Forelimb muscle (tissue), 1 donor: ENCODE data around the gene PAEP. TPM values are rescaled to one million over a fixed set of nuclear protein-coding genes. Genes with fewer than 3 reads are reported as not detected.
"Not testable (repeated sequence)": the region's sequence is repeated elsewhere in the genome, so short reads cannot be mapped to it uniquely, and the experiment has no call there.

Experiments
- DNase-seq: peaks from one replicate; pipeline ENCODE4 v3.0.0-alpha.2; 2013; ENCODE audit warnings: low read depth
- polyA plus RNA-seq: library from polyadenylated mRNA; unstranded; fragments of 120-200 nt; gene quantifications from one replicate; pipeline ENCODE4 v1.2.1, GENCODE V29; 2013; ENCODE audit not compliant: insufficient read length

Gene PAEP
- polyA plus RNA-seq, 1 donor: not detected

GRCh38 chr9:135526089-135526729 lies 35.3 kb upstream of the PAEP start:
- no peak for DNase-seq

- no peak for DNase-seq
These were observed 34.6 kb upstream of the PAEP start for GRCh38 chr9:135526730-135527571.

DNA sequence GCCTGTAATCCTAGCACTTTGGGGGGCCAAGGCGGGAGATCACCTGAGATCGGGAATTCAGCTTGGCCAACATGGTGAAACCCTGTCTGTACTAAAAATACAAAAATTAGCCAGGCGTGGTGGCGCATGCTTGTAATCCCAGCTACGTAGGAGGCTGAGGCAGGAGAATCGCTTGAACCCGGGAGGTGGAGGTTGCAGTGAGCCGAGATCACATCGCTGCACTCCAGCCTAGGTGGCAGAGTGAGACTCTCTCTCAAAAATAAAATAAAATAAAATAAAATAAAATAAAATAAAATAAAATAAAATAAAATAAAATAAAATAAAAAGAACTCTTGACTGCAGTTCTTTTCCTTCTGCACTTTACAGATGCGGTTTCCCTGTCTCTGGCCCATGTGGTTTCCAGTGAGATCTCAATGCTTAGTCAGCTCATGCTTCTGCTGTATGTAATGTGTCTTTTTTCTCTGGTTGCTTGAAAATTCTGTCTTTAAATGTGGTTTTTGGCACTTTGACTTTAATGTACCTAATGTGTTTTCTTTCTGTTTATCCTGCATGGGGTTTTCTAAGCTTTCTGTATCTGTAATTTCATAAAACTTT lies 32.6 kb upstream of the PAEP start:
- not testable (repeated sequence) for DNase-seq

GRCh38 chr9:135530146-135530545 lies 31.4 kb upstream of the PAEP start:
- DNase-seq: no peak

- DNase-seq: no peak
These were observed 30.5 kb upstream of the PAEP start for GRCh38 chr9:135531096-135531495.

DNA sequence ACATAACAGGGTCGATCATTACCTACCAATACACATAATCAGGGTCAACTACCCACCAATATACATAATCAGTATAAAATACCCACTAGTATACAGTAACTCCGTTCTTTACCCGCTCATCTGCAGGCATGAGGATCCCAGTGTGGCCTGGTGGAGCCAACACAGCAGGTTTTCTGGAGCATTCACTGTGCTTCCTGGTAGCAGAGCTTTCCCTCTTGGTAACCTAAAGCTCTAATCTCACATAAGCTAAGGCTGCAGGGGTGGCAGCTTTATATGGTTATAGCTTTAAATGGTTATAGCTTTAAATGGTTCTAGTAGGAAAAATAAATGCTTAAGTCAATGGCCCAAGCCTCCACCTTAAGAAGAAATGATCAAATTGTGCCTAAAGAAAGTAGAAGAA lies 28.4 kb upstream of the PAEP start:
- no peak for DNase-seq

- no peak for DNase-seq
These were observed 27.9 kb upstream of the PAEP start for GRCh38 chr9:135533674-135534073.

GRCh38 chr9:135534192-135534711 lies 27.3 kb upstream of the PAEP start:
- not testable (repeated sequence) for DNase-seq

- not testable (repeated sequence) for DNase-seq
These were observed 26.7 kb upstream of the PAEP start for GRCh38 chr9:135534826-135535225.

GRCh38 chr9:135535631-135536030 lies 25.9 kb upstream of the PAEP start:
- DNase-seq: not testable (repeated sequence)

GRCh38 chr9:135536216-135536615 lies 25.3 kb upstream of the PAEP start:
- no peak for DNase-seq

GRCh38 chr9:135543262-135543894 lies 18.2 kb upstream of the PAEP start:
- DNase-seq: not testable (repeated sequence)

- DNase-seq: no peak
These were observed 16.4 kb upstream of the PAEP start for GRCh38 chr9:135544981-135545635.

- DNase-seq: not testable (repeated sequence)
These were observed 15.8 kb upstream of the PAEP start, which contains the start of gene OBP2A for GRCh38 chr9:135545646-135546176. OBP2A (plus strand) TSS chr9:135546126; CDS start chr9:135546181, 55 bp downstream.

DNA sequence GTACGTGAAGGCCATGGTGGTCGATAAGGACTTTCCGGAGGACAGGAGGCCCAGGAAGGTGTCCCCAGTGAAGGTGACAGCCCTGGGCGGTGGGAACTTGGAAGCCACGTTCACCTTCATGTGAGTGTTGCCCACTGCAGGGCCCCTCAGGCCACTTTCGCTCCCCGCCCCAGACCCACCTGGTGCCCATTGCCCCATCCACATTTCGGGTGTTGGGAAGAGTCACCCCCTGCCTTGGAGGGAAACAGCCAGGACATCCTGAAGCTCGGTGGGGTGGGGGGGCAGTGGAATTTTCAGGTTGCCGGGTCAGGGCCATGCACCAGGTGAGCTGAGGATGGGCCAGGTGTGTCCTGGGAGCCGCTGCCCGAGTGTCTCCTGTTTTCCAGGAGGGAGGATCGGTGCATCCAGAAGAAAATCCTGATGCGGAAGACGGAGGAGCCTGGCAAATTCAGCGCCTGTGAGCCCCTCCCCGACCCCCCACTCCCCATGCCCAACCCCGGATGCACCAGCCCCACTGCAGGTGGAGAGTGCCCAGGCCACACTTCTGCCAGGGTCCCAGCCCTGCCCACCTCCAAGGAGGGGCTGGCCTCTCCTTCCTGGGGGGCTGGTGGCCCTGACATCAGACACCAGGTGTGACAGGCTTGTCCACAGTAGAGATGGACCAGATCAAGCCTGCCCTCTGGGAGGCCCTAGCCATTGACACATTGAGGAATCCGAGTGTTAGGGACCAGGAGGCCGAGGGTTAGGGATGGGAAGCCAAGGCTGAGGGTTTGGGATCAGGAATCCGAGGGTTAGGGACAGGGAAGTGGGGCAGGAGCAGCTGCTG lies 14.6 kb upstream of the PAEP start:
- not testable (repeated sequence) for DNase-seq

- DNase-seq: no peak
These were observed 13.5 kb upstream of the PAEP start for GRCh38 chr9:135547756-135548736.

DNA sequence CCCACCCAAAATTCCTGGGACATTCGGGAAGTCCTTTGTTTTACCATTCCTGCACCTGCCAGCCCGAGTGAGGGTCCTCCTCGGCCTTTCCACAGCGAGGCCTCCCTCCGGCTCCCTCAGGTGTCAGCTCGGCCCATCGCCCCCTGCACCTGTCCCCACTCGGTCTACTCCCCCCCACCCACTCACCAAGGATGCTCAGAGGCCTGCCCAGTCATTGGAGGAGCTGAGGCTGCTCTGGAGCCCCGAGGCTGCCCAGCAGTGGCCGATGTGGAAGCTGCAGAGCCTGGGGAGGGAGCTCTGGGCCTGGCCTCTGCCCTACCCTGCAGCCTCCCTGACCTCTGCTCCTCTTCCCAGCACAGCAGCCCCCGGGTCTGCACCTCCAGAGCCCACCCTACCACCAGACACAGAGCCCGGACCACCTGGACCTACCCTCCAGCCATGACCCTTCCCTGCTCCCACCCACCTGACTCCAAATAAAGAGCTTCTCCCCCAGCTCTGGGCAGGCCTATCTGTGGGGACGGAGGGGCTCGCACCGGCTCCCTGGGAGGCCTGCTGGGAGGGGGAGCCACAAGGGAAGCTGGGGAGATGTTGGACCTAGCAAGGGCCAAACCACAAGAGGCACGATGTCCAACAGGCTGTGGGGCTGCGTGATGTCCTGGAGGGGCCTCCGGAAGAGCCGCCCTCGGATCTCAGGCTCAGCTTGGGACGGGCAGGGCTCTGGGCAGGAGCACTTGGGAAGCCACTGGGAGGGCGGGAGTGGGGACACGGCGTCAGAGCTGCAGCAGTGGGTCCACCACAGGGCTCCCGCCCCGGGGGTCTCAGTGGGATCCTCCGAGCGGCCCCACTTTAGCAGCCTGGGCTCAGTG lies 11.8 kb upstream of the PAEP start:
- DNase-seq: not testable (repeated sequence)
